CD4-positive, alpha-beta T cell treated with Interleukin-10 for 1 hour (primary cell): Measurements from ENCODE around the gene GLDN.

Experiments
- DNase-seq: peaks from one replicate; pipeline ENCODE4 v3.0.0-alpha.2; 2020

The GLDN gene

DNA sequence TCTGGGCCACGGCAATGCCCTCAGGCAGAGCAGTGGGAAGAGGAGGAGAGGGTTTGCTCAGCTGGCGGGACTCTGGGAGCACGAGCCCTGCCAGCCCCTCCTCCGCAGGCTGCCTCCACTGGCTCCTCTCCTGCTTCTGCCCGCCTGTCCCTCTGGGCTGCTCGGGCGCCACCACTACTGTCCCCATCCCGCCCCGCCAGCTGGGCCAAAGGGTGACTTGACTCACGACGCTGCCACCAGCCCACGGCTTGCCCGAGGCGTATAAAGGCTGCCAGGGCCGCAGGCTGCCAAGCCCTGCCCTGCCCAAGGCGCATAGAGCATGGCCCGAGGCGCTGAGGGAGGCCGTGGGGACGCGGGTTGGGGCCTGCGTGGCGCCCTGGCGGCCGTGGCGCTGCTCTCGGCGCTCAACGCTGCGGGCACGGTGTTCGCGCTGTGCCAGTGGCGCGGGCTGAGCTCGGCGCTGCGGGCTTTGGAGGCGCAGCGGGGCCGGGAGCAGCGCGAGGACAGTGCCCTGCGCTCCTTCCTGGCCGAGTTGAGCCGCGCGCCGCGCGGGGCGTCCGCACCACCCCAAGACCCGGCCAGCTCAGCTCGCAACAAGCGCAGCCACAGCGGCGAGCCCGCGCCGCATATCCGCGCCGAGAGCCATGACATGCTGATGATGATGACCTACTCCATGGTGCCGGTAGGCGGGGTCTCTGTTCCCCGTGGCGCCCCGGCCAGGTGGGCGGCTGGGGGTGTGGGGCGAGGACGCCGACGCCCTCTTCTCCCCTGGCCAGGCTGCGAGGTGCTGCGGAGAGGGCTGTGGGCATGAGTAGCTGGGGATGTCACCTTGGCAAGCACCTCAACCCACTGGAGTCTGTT, at the start of gene GLDN:
TSS of gene GLDN (plus strand) at position 290 of the 861 bp plus-strand sequence. CDS start at position 320, 30 bp downstream.
- DNase-seq = no peak

DNA sequence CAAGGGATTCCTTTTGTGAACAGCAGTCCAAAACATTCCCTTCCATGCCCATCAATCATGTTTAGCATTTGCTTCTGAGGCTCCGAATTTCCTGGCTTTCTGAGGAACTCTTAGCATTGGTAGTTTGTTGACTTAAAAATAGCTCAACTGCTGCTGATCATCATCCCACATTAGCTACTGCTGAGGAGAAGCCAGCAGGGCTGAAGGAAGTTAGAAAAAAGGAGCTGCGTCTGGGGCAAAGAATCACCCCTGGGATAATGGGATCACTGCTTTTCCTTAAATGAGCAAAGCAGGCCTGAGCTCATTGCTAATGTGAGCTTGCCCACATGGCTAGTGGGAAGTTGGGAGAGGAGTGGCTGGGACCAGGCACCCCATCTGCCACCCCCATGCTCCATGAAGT, 42.8 kb upstream of the GLDN start:
- no peak for DNase-seq

DNA sequence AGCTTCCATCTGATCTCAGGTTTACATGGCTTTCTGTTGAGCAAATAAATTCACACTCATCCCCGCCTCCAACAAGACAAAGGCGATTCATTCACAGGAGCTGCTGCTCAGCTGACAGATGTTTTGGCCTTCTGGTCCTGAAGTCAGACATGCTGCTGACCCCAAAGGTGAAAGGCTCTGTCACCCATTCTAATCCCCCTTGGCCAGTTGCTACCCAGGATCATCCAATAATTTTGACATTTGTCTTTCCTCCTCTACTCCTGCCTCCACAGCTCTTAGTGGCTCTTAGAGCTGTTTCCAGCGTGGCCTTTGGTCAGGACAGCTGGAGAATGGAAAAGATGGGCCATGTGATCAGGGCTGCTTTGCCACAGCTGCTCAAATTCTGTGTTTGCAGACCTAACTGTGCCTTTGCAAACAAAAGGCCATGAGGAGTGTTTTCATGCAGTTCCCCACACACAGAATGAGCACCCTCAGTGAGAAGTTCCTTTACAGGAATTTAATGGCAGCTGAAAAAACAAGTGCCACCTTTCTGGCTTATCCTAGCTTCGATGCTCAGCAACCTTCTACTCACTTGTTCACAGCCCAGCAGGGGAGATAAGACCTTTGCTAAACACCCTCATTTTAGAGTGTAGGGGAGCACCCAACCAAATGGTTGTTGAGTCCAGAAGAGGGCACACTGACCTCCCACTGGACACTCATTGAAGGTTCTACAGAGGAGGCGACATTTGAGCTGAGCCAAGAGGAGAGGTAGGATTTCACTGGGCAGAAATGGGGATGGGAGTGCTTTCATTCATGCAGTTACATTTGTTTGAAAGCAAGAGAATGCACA, 42.1 kb upstream of the GLDN start:
- DNase-seq = no peak

DNA sequence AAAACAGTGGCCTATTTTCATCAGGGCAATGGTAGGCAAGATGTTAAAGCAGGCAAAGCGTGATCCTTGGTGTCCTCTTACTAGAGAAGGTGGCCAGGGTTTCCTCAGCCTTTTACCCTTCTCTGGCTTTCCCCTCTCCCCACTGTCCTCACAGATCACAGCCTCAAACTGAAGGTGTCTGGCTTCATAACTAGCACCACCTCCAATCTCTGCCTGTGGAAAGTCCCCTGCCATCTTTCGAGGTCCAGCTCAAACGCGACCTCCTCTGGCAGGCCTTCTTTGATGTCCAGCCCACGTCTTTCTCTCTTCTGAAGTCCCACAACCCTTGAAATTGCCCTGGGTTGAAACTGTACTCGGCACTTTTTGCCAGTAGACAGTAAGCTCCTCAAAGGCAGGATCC, 39.0 kb upstream of the GLDN start:
- DNase-seq = no peak

DNA sequence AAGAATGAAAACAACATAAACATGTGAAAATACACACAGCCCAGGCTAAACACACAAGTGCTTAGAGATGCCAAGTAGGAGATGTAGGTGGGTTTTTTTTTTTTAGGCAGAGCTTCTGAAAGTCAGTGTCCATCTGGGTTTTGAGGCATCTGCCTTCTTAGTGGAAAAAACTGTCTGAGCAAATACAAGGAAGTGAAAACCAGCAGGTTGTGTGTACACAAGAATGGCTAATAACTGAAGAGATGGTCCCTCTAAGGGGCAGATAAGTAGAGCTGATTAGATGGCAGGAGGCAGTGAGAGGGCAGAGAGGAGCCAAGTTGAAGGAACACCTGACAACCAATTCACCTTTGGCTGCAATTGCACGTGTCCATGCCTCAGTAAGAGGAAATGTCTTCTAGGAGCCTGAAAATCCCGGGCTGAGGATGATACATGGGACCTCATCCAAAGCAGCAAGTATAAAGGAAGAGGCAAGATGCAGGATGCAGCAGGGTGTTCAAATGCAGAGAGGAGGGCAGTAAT, 37.9 kb upstream of the GLDN start:
- DNase-seq = no peak

DNA sequence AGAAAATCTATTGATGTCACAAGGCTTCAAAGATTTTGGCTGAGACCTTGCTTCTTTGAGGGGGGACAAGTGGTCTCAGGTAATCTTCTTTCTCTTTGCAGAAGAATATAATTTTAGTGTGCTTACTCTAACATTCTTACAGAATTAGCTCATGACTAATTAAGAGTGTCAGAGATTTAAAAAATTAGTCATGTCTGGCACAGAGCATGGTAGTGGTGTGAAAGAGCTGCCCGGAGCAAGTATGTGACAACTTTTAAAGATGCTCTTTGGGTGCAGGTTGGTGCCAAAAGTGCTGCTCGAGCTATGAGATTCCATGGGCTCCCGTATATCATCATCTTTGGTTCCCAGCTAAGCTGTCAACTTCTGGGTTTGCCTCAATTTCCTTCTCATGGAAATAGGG, 34.1 kb upstream of the GLDN start:
- no peak for DNase-seq

DNA sequence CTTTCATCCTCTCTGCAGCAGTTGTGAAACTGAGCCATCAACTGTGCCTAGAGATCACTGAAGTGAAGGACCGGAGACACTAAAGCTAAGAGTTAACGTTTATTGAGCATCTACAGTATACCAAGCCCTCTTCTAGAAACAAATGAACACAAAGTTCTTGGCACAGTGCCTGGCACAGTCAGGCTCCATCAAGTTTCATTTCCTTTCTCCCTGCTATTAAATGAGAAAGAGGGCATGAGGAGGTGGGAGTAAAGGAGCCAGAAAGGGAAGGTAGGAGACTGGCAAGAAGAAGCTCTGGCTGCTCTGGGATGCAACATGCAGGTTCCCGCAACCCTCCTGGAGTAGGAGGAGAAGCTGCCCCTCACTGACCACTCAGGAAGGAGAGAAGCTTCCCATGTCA, 33.6 kb upstream of the GLDN start:
- no peak for DNase-seq

DNA sequence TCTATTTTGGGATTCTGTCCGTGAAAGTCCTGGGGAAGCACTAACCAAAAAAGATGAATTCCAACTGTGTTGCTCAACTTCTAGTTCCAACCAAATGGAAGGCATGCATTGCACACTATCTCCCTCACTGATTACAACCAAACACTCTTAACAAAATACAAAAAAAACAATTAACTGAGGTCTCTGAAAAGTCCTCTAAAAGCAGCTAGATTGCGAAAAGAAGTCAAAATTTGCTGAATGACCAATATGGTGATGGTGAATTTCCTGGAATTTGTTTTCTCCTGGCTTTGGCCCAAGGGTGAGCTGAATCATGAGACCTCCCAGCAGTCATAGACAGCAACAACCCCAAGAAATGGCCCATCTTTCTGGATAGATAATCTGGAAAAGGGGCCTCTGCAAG, 31.4 kb upstream of the GLDN start:
- DNase-seq = no peak

DNA sequence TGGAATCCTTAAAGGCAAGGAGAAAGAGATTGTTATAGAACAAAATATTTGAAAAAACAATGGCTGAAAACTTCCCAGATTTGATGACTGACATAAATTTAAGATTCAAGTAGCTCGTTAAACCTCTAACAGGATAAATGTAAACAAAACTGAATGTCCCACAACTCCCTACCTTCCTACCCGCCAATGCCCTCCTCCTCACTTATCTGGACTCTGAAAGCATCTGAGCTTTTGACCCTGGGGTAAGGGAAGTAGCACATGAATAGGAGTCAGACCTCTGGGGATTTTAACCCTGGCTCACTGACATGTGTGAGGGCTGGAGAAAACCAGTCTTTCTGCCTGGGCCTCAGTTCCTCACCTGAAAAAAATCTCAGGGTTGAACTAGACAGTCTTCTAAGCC, 29.9 kb upstream of the GLDN start:
- DNase-seq = no peak

DNA sequence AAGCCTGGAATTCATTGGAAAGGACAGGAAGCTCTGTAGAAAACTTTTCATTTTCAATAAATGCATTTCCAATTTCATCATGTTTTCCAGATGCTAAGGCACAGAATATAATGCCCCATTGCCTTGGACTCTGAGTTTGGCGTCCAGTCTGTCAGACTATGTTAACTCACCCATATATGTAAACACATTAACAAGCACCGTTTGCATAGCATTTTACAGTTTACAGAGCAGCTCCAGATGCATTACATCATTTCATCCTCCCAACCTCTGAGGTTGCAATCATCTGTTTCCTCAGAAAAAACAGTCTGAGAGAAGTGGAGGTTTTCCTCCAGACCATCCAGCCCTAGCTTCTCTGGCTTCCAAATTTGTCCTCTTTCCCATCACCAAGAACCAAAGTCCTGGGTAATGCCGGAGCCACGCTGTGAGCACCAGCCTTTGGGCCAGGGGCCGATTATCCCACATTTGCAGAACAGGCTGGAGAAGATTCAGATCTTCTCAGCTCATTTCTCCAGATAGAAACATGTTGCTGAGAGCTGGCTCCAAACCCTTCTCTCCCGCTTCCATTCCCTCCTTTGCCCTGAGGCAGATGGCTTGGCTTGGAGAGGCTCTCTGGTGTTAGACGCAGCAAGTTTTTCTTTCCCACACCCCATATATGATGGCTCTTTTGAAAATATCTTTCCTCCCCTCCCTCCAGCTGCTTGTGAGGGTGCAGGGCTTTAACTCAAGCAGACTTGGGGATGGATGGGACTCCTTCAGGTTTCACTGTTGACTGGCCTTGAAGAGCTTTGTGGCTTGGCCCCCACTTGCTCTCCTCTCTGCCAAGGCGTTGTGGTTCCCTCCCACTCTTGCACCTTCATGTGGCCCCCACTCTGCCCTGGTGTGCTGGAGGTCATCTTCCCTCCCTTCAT, 29.0 kb upstream of the GLDN start:
- DNase-seq = no peak

DNA sequence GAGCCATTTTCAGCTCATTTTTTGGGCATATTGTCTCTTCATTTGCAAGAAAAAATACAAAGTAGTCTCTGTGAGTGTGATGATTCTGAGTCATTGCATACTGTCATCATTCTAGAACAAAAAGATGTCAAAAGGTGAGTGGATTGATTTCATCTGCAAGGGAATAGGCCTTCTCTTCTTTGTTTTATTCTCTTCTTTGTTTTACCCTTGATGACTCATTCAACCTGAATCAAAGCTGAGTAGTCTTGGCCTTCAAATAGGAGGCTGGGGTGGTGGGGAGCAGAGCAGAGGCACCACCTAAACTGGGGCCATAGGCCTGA, 28.4 kb upstream of the GLDN start:
- no peak for DNase-seq

DNA sequence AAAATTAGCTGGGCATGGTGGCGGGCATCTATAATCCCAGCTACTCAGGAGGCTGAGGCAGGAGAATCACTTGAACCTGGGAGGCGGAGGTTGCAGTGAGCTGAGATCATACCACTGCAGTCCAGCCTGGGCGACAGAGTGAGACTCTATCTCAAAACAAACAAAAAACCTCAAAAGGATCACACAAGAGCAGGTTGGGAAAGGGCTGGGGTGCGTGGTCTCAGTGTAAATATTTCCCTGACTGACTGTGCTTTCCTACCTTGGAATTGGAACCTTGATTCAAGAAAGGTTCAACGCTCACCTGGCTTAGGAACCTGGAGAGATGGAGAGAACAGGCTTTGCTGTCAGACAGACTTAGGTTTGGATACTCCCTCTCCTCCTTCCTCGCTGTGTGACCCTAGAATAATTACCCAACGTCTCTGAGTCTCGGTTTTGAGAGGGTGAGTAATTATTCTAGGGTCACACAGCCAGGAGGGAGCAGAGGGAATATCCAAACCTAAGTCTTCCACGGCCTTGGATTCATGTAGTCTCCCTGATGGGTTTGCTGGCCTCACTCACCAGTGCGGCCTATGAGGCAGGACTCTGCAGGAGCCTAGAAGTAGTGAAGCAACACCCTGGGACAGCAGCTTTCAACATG, 27.7 kb upstream of the GLDN start:
- DNase-seq = no peak

DNA sequence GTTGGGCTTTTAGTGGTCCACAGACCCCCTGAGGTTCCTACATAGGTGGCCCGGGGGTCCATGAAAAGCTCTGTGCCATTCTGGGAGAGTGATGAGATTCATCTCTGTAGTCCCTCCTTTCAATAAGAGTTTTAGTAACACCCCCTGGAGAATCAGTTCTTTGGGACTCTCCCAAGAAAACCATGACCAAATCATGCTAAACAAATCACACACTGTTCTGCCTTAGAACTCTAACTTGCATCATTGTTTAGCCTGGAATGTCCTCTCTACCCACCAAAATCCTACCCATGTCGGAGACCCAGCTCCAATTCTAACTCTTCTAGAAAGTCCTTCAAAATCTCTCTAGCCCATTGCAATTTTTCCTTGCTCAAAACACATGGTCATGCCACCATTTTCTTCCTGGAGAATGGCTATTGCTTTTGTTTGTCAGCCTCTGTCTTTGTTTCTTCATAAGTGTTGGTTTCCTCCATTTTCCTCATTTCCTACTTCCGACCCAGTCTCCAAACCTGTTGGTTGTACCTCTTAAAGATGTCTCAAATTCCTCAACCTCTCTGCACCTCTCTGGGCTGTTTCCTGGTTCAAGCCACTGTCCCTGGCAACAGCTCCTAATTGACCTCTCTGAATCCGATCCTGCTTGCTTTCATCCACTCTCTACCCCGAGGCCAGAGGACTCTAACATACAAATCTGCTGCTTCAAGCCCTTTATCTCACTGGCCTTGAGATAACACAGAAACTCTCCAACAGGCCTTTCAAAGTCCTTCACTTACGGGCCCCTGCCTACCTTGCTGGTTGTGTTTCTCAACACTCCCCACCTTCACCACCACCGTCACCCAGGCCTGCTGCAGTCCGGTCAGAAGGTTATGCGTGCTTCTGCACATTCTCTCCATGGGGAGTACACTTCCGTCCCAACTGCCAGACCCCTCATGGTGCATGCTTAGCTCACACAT, 26.8 kb upstream of the GLDN start:
- DNase-seq = no peak

DNA sequence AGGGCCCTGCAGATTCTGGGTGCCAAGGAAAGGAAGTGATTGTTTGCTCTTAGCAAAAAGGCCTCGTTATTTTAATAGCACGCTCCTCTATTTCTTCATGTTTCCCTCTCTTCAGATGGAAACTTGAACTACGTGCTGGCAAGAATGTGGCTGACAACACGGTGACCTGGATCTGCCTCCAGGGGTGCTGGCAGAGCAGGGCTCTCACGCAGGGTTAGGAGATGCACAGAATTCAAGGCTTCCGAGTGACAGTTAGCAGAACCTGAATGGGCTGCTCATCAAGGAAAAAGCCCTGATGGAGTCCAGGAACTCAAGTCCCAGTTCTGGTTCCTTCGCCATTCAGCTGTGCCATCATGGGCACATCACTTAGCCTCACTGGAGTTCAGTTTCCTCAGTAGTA, 25.7 kb upstream of the GLDN start:
- no peak for DNase-seq

DNA sequence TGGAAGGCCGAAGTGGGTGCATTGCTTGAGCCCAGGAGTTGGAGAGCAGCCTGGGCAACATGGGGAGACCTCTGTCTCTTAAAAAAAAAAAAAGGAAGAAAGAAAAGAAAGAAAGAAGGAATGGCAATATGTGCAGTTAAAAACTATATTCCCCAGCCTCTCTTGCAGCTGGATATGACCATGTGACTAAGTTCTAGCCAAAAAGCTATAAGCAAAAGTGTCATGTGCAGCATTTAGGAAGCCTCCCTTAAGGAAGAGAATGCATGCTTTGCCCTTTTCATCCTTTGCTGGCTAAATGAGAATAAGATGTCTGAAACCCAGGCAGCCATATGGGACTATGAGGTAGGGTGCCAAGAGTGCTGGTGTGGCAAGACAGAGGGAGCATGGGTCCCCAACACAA, 24.8 kb upstream of the GLDN start:
- DNase-seq = no peak

DNA sequence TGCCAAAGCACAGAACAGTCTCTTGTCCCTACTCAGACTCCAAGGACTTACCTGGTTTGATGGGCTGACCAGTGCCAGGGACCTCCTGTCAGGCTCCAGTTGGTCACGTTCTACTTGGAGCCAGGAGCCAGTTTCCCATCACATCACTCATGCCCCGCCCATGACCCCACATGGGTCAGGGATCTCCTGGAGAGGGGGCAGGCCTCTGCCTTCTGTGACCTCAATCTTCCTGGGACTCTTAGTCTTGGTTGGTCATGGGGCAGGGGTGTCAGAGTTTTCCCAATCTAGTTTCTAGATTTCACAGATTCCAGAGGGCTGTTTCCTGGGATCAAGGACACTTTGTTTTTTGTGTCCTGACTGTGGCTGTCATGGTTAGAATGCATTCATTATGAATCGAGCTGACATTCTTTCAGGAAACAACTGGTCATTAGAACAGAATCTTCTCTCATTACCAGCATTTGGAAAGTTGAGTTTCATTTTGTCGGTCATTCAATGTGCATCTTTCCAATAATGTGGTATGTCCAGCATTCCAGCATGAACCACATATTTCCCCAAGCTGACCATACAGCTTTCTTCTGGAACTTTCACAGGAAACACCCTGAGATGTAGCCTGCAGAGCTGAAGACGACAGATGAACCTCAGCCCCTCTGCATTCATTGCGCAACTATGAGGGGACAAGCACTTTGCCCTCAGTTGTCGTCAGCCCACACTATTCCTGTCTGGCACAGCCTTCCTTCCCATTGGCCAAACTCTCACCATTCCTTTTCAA, 22.9 kb upstream of the GLDN start:
- no peak for DNase-seq

DNA sequence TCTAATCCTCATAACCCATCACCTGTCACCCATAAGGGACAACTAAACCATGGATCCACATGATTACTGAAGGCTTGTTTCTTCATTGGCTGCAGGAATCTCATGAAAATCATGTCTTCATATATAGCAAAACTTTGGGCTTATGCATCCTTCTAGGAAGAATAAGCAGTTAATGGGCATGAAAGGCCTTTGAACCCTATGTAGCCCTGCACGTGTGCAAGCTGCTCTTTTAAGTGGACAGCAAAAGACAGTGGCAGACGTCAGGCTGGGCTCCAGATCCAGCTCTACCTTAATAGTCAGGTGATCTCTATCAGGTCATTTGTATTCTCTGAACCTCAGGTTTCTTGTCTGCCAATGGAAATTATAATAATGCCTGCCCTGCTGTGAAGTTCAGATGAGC, 21.9 kb upstream of the GLDN start:
- no peak for DNase-seq

DNA sequence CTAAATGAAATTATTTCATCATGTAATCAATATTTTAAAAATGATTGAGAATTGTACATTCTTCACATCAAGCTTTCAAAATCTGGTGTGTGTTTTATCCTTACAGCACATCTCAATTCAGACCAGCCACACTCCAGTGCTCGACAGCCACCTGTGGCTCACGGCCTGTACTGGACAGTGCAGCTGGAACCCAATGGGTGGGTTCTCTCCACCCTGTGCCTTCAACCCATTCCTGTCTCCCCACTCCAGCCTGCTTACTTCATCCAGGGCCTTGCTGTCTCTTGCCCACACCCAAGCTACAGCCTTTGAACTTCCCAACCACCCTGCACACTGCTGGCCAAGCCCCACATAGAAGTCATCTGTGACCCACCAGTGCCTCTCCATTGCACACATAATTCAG, 20.6 kb upstream of the GLDN start:
- no peak for DNase-seq

DNA sequence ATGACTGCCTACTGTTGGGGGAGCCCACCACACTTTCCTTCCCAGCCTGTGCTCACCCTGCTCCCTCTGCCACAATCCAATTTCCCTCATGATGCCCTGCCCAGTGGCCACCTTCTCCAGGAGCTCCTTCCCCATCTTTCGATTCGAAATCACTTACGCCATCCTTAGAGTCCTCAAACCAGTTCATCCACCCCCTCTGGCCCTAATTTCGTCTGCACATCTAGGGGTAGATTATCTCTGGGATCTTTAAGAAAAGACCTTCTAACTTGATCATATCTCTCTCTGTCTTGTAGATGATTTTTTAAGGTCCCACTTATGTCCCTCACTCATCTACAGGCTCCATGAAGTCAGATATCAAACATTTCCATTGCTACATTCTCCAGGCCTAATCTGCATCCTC, 20.1 kb upstream of the GLDN start:
- DNase-seq = no peak

DNA sequence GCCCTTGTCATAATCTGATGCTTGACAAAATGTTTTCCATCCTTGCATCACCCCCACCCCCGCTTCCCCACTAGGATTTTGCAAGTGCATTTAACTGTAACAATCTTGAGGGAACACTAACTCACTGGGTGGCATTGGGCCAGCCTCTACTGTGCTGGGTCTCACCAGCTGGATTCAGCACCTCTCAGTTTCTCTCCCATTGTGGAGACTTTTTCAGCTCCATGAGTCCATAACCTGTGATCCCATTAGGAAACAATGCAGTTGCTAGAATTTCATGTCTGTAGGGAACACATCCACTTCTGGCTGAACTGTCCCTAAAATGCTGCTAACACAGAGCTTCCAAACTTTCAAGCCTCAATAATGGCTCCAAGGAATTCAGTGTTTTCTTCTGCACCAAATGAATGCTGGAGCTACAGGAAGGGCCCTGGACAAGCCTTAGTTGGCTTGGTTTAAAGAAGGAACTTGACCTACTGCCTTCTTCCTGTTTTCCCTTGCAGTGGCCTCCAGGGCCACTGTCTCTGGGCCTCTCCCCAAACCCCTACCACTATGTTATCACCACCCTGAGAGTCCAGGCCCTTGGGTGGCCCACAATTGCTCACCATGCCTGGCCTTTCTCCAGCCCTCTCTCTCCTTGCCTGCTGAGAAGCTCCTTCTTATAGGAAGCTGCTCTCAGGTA, 18.7 kb upstream of the GLDN start:
- no peak for DNase-seq
